CD14-positive monocyte (primary cell): ENCODE data around the gene PRSS27. TPM values are rescaled to one million over a fixed set of nuclear protein-coding genes. Genes with fewer than 3 reads are reported as not detected.
"Not testable (repeated sequence)": the region's sequence is repeated elsewhere in the genome, so short reads cannot be mapped to it uniquely, and the experiment has no call there.

ENCODE experiments used
- DNase-seq, 3 donors: peaks; one replicate each; pipeline ENCODE4 v3.0.0-alpha.2; 2011 to 2022
- H2AFZ ChIP-seq: 2 replicates; pipeline ENCODE4 v1.6.0; 2012; ENCODE audit warnings: mild to moderate bottlenecking, low read depth, low read length, inconsistent platforms; ENCODE audit not compliant: insufficient read depth, poor library complexity, severe bottlenecking
- H3K27ac ChIP-seq, 2 donors: 1 replicate in 1 of 2; 2 replicates in 1 of 2; pipeline ENCODE4 v1.5.1; 2012 to 2013; ENCODE audit warnings: low read length in 2 of 2, control low read depth in 1 of 2, inconsistent platforms in 1 of 2, low read depth in 1 of 2, mild to moderate bottlenecking in 1 of 2
- H3K27me3 ChIP-seq, 2 donors: one replicate each; pipeline versions ENCODE4 v1.6.0 to v1.6.1; 2011 to 2013; ENCODE audit warnings: low read length in 2 of 2; ENCODE audit not compliant: control insufficient read depth in 2 of 2, insufficient read depth in 2 of 2
- H3K36me3 ChIP-seq, 2 donors: replicated peaks in 1 of 2; 1 replicate in 1 of 2; 2 replicates in 1 of 2; pipeline versions ENCODE4 v1.5.1 to v1.6.1; 2012 to 2013; ENCODE audit warnings: low read length in 2 of 2, control low read depth in 1 of 2, inconsistent platforms in 1 of 2, mild to moderate bottlenecking in 1 of 2; ENCODE audit not compliant: insufficient read depth in 2 of 2, control insufficient read depth in 1 of 2
- H3K4me1 ChIP-seq, 2 donors: 1 replicate in 1 of 2; 2 replicates in 1 of 2; pipeline versions ENCODE4 v1.5.1 to v1.6.1; 2012 to 2013; ENCODE audit warnings: low read length in 2 of 2, control low read depth in 1 of 2, inconsistent platforms in 1 of 2, mild to moderate bottlenecking in 1 of 2, moderate library complexity in 1 of 2; ENCODE audit not compliant: insufficient read depth in 2 of 2, control insufficient read depth in 1 of 2
- H3K4me2 ChIP-seq: replicated peaks from 2 replicates; pipeline ENCODE3; 2012; ENCODE audit warnings: low read length, moderate library complexity, mild to moderate bottlenecking; ENCODE audit not compliant: poor library complexity, severe bottlenecking; ENCODE audit errors: extremely low read depth
- H3K4me3 ChIP-seq, 3 experiments: fragments of 200-600 bp in 1 of 3; sonication (generic) in 1 of 3; replicated peaks in 1 of 3; 1 replicate in 2 of 3; 2 replicates in 1 of 3; pipeline ENCODE4 v1.5.1; 2011 to 2013; ENCODE audit warnings: low read length in 3 of 3, mild to moderate bottlenecking in 3 of 3, control low read depth in 2 of 3, low read depth in 2 of 3, inconsistent platforms in 1 of 3, moderate library complexity in 1 of 3
- H3K79me2 ChIP-seq: 2 replicates; pipeline ENCODE4 v1.6.0; 2012; ENCODE audit warnings: mild to moderate bottlenecking, control low read depth, inconsistent platforms, low read length, moderate library complexity; ENCODE audit not compliant: insufficient read depth
- H3K9ac ChIP-seq: 2 replicates; pipeline ENCODE4 v1.6.0; 2017; ENCODE audit warnings: low read length, mild to moderate bottlenecking; ENCODE audit not compliant: insufficient read depth, poor library complexity, severe bottlenecking
- H3K9me3 ChIP-seq, 2 donors: replicated peaks in 1 of 2; 1 replicate in 1 of 2; 2 replicates in 1 of 2; pipeline versions ENCODE4 v1.5.1 to v1.6.1; 2012 to 2013; ENCODE audit warnings: low read length in 2 of 2, control low read depth in 1 of 2; ENCODE audit not compliant: control insufficient read depth in 1 of 2, insufficient read depth in 1 of 2
- H4K20me1 ChIP-seq: 2 replicates; pipeline ENCODE4 v1.6.0; 2012; ENCODE audit warnings: mild to moderate bottlenecking, low read length, control low read depth, moderate library complexity; ENCODE audit not compliant: insufficient read depth
- H3K27ac Mint-ChIP-seq, 7 donors: one replicate each; pipeline ENCODE4 v1.8.0; 2020; ENCODE audit warnings: mild to moderate bottlenecking in 7 of 7, mixed read lengths in 7 of 7, moderate library complexity in 6 of 7, inconsistent platforms in 2 of 7
- H3K27me3 Mint-ChIP-seq, 3 donors: one replicate each; pipeline ENCODE4 v1.8.0; 2021 to 2022; ENCODE audit warnings: low read depth in 3 of 3, mild to moderate bottlenecking in 3 of 3, mixed read lengths in 3 of 3, moderate library complexity in 3 of 3, inconsistent platforms in 1 of 3
- H3K36me3 Mint-ChIP-seq, 2 donors: one replicate each; pipeline ENCODE4 v1.8.0; 2020; ENCODE audit warnings: mixed read lengths in 2 of 2, inconsistent platforms in 1 of 2, mild to moderate bottlenecking in 1 of 2
- H3K4me1 Mint-ChIP-seq: one replicate; pipeline ENCODE4 v1.8.0; 2020; ENCODE audit warnings: mild to moderate bottlenecking, mixed read lengths
- H3K4me3 Mint-ChIP-seq, 2 donors: one replicate each; pipeline ENCODE4 v1.8.0; 2020; ENCODE audit warnings: mild to moderate bottlenecking in 2 of 2, mixed read lengths in 2 of 2, moderate library complexity in 1 of 2
- H3K9me3 Mint-ChIP-seq, 7 donors: one replicate each; pipeline ENCODE4 v1.8.0; 2020 to 2022; ENCODE audit warnings: mixed read lengths in 7 of 7, mild to moderate bottlenecking in 6 of 7, moderate library complexity in 6 of 7, inconsistent platforms in 2 of 7
- WGBS: methylation state at CpG from one replicate; pipeline ENCODE4 v1.1.5; 2013; ENCODE audit warnings: missing lambda C conversion rate; ENCODE audit not compliant: insufficient coverage; 5-methylcytosine and 5-hydroxymethylcytosine counted together
- intact Hi-C, 2 donors: fragments of 100-400 bp; cut with micrococcal nuclease; formaldehyde crosslinking; loops; one replicate each; pipeline versions ENCODE4 v1.15.0 to v1.15.1; 2023
- polyA plus RNA-seq, 3 donors: library from polyadenylated mRNA; depleted of rRNA in 1 of 3; unstranded in 2 of 3; stranded (reverse) in 1 of 3; fragments of 300-500 nt in 2 of 3; fragments of >200 nt in 1 of 3; fragmentation: Illumina TruSeq in 2 of 3; gene quantifications; 1 replicate in 2 of 3; 2 replicates in 1 of 3; pipeline ENCODE4 v1.2.3, GENCODE V29; 2012 to 2021
- TF ChIP-seq, protein P1 (sequence below): fragments of 200-600 bp; IDR thresholded peaks from one replicate; pipeline ENCODE4 v1.8.0; 2022; ENCODE audit warnings: antibody characterized with exemption, mild to moderate bottlenecking

Gene PRSS27
- polyA plus RNA-seq, 3 donors: 1.1 TPM; not detected in 2

DNA sequence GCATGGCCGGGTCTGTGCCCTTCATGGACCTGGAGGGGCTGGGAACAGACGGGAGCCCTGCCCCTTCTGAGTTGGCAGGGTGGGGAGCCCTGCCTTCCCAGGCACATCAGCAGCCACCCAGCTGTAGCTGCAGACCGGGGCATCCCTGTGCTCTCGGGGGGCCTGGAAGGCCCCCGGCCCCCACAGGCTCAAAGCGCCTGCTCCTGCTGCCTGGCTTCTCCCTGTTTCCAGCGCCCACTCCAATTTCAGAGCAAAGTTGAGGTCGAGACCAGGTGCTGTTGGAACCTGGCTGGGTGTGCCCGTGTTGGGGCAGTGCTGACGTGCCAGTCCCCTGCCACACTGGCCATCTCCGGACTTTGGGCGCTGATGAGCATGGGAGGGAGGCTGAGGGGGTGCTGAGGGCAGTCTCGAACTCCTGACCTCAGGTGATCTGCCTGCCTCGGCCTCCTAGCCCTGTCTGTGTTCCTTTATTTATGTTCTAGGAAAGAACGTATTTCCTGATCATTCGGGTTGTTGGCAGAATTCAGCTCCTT, 4.9 kb upstream of the PRSS27 start:
- Histone ChIP-seq H3K9ac (no peak overlapping the region), H2AFZ (no peak overlapping the region), H3K4me1 (peaks cover 5 to 15% of the 10 kb centered on the region in 2 donors), H4K20me1 (no peaks in the 10 kb centered on the region), H3K4me3 (no peak overlapping the region), H3K4me2 (no peak overlapping the region), H3K36me3 (no peaks in the 10 kb centered on the region), H3K9me3 (no peaks in the 10 kb centered on the region), H3K27ac (no peak overlapping the region), H3K27me3 (no peaks in the 10 kb centered on the region), H3K79me2 (no peaks in the 10 kb centered on the region)
- intact Hi-C loops: loop anchor here in 1 of 2 donors (5.0 kb wide), 1 partner anchor 53 kb away; no protein-coding TSS in a partner anchor
- TF ChIP-seq, protein P1, sequence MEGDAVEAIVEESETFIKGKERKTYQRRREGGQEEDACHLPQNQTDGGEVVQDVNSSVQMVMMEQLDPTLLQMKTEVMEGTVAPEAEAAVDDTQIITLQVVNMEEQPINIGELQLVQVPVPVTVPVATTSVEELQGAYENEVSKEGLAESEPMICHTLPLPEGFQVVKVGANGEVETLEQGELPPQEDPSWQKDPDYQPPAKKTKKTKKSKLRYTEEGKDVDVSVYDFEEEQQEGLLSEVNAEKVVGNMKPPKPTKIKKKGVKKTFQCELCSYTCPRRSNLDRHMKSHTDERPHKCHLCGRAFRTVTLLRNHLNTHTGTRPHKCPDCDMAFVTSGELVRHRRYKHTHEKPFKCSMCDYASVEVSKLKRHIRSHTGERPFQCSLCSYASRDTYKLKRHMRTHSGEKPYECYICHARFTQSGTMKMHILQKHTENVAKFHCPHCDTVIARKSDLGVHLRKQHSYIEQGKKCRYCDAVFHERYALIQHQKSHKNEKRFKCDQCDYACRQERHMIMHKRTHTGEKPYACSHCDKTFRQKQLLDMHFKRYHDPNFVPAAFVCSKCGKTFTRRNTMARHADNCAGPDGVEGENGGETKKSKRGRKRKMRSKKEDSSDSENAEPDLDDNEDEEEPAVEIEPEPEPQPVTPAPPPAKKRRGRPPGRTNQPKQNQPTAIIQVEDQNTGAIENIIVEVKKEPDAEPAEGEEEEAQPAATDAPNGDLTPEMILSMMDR: no peak
- peaks cover 7% of the 10 kb centered on the region for H3K4me1 Mint-ChIP-seq
- 79% methylated on average over 15 of the region's 16 CpGs for WGBS
- H3K27ac Mint-ChIP-seq: no peak overlapping the region
- H3K27me3 Mint-ChIP-seq: peaks cover 2 to 11% (median 5%) of the 10 kb centered on the region in 3 donors
- H3K4me3 Mint-ChIP-seq: no peak overlapping the region
- DNase-seq: no peak
- H3K9me3 Mint-ChIP-seq: no peaks in the 10 kb centered on the region
- H3K36me3 Mint-ChIP-seq: no peaks in the 10 kb centered on the region

DNA sequence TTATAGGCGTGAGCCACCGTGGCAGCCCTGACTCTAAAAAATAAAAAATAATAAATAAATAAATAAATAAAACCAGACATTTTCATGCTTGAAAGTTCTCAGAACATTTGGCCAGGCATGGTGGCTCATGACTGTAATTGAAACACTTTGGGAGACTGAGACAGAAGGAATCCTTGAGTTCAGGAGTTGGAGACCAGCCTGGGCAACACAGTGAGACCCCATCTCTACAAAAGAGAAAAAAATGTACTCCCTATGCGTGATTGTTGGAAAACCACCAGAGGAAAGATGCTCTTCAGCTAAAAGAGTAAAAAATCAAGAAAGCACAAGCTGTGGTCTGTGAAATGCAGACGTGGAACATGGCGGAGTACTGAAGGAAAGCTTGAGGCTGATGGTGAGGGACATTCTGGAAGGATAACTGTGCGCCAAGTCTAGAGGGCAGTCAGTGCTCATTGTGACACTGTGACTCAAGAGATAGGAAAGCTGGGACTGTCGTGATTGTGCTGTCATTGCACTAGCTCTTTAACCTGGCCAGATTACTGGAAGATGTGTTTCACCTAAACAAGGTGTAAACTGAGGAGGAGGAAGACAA, 4.2 kb upstream of the PRSS27 start:
- Histone ChIP-seq H3K27ac (no peak overlapping the region), H3K4me2 (no peak overlapping the region), H3K9me3 (no peaks in the 10 kb centered on the region), H2AFZ (no peak overlapping the region), H3K27me3 (no peaks in the 10 kb centered on the region), H3K4me3 (no peak overlapping the region), H3K9ac (no peak overlapping the region), H3K4me1 (peaks cover 5 to 15% of the 10 kb centered on the region in 2 donors), H3K79me2 (no peaks in the 10 kb centered on the region), H3K36me3 (no peaks in the 10 kb centered on the region), H4K20me1 (no peaks in the 10 kb centered on the region)
- peaks cover 2 to 11% (median 5%) of the 10 kb centered on the region in 3 donors for H3K27me3 Mint-ChIP-seq
- 78% methylated on average over 4 of the region's 7 CpGs for WGBS
- TF ChIP-seq, protein P1: no peak
- no peak overlapping the region for H3K27ac Mint-ChIP-seq
- DNase-seq: no peak
- no peak overlapping the region for H3K4me3 Mint-ChIP-seq
- H3K9me3 Mint-ChIP-seq: no peaks in the 10 kb centered on the region
- intact Hi-C loops: loop anchor here in 1 of 2 donors (5.0 kb wide), 1 partner anchor 52 kb away; no protein-coding TSS in a partner anchor
- no peaks in the 10 kb centered on the region for H3K36me3 Mint-ChIP-seq
- peaks cover 7% of the 10 kb centered on the region for H3K4me1 Mint-ChIP-seq

DNA sequence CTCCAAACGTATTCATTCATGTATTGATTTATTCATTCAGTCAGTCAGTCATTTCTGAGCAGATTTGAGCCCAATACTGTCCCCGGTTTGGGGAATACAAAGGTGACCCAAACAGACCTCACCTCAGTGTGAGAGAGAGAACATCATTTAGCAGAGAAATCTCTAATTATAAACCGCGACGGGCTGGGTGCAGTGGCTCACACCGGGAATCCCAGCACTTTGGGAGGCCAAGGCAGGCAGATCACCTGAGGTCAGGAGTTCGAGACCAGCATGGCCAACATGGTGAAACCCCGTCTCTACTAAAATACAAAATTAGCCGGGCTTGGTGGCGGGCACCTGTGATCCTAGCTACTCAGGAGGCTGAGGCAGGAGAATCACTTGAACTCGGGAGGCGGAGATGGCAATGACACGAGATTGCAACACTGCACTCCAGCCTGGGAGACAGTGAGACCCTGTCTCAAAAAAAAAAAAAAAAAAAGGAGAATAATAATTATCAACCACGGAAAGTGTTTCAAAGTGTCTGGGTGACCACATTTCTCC, 1.7 kb upstream of the PRSS27 start:
- intact Hi-C loops: loop anchor here in 1 of 2 donors (5.0 kb wide), 1 partner anchor 49 kb away; no protein-coding TSS in a partner anchor
- not testable (repeated sequence) for H3K4me1 Mint-ChIP-seq, H3K79me2 ChIP-seq, H3K36me3 ChIP-seq, H3K9me3 Mint-ChIP-seq, H4K20me1 ChIP-seq, DNase-seq, H3K9me3 ChIP-seq, H3K27me3 ChIP-seq, H3K36me3 Mint-ChIP-seq
- Mint-ChIP-seq H3K27ac (peak overlapping the region in 3 of 7 donors; percentile 19 to 70 (median 50)), H3K27me3 (peaks cover 2 to 16% (median 11%) of the 10 kb centered on the region in 3 donors), H3K4me3 (peak overlapping the region in 1 of 2 donors; percentile 47)
- Histone ChIP-seq H2AFZ (peak overlapping the region; percentile 88), H3K27ac (peak overlapping the region in 1 of 2 donors; percentile 61), H3K4me1 (peaks cover 5 to 15% of the 10 kb centered on the region in 2 donors), H3K4me3 (peak overlapping the region; percentile 6 to 79 (median 21)), H3K9ac (peak overlapping the region; percentile 69), H3K4me2 (peak overlapping the region; percentile 88)
- WGBS: 63% methylated on average over 4 of the region's 14 CpGs
